ENCODE results near the gene P3H2. TPM values are rescaled to one million over a fixed set of nuclear protein-coding genes. Genes with fewer than 3 reads are reported as not detected.

Gene P3H2
- total and polyA plus RNA-seq, 9 of the 15 experiments (the other 6 are each of a cell fraction or from before 2014, with no cell fraction given) = 0.04 to 0.26 (median 0.22) TPM; not detected in 6

- no peaks in the 10 kb centered on the region for H4K20me1 ChIP-seq (replicated peaks; ENCODE audit: control insufficient read depth, insufficient read depth, low read length)
- TF ChIP-seq ARID4B (CRISPR knock-in tag; IDR thresholded peaks at IDR 0.05) = no peak
- no peak for TF ChIP-seq ZNF740 (CRISPR knock-in tag; IDR thresholded peaks at IDR 0.05)
- no peak for TF ChIP-seq ZNF740 (tag; IDR thresholded peaks at IDR 0.05)
- no peak for TF ChIP-seq ADNP (tag; IDR thresholded peaks at IDR 0.05)
- no peak for TF ChIP-seq ZMIZ1 (IDR thresholded peaks at IDR 0.05; ENCODE audit: low read depth in 2 of 2, low read length in 2 of 2)
- no peak for TF ChIP-seq CBX8 (IDR thresholded peaks at IDR 0.05; ENCODE audit: borderline replicate concordance, extremely low read depth, low read depth, low read length, poor library complexity, severe bottlenecking)
- TF ChIP-seq ZNF644 (tag; IDR thresholded peaks at IDR 0.05; ENCODE audit: low read depth) = no peak
- no peak for TF ChIP-seq MAX (CRISPR knock-in tag; IDR thresholded peaks at IDR 0.05)
- no peak overlapping the region for H3K27ac ChIP-seq (ENCODE audit: extremely low read depth, low read depth, low read length)
- no peak for DNase-seq (ENCODE audit: extremely low read depth in 1 of 4, low spot score in 3 of 4)
- intact Hi-C loops (cut with micrococcal nuclease) = no loop called here
- no peak overlapping the region for H3K4me2 ChIP-seq (ENCODE audit: insufficient read depth, low read length)
- no peak for FAIRE-seq
- H2AFZ ChIP-seq (ENCODE audit: low read depth, low read length) = no peak overlapping the region
- ChIA-PET POLR2A (no interaction called here), CTCF (ENCODE audit: low intra/inter-chr PET ratio) (no interaction called here)
- in situ Hi-C loops (cut with MboI) = no loop called here
- no peak overlapping the region for H3K4me3 ChIP-seq
- ATAC-seq = no peak
- no peaks in the 10 kb centered on the region for H3K36me3 ChIP-seq (ENCODE audit: control insufficient read depth, insufficient read depth, low read length)
- H3K9me1 ChIP-seq (ENCODE audit: control insufficient read depth, insufficient read depth, low read length) = no peaks in the 10 kb centered on the region
- WGBS (ENCODE audit: insufficient coverage, low coverage, missing lambda C conversion rate) = 0% methylated on average over 6 of the region's 6 CpGs
- H3K27me3 ChIP-seq (ENCODE audit: control insufficient read depth in 2 of 2, insufficient read depth in 2 of 2, low read length in 2 of 2) = no peaks in the 10 kb centered on the region
- H3K4me1 ChIP-seq (replicated peaks in 1 of 2; ENCODE audit: control insufficient read depth in 2 of 2, insufficient read depth in 2 of 2, low read length in 2 of 2) = no peaks in the 10 kb centered on the region
- H3K79me2 ChIP-seq (ENCODE audit: control insufficient read depth, insufficient read depth, low read length) = no peaks in the 10 kb centered on the region
- no TSS peak for BruUV-seq (replicated peaks)
- H3K9ac ChIP-seq (ENCODE audit: insufficient read depth in 1 of 2, low read depth in 2 of 2, low read length in 2 of 2) = no peak overlapping the region
- no peaks in the 10 kb centered on the region for H3K9me3 ChIP-seq (replicated peaks; ENCODE audit: control insufficient read depth, insufficient read depth, low read depth, low read length)
Observed at GRCh38 chr3:189927975-189928895, 192.5 kb downstream of the P3H2 start.
